Testis (tissue), 3 donors: ENCODE results near the gene FUZ. TPM values are rescaled to one million over a fixed set of nuclear protein-coding genes. Genes with fewer than 3 reads are reported as not detected.

Experiments
- DNase-seq: peaks from one replicate; pipeline ENCODE4 v3.0.0-alpha.2; 2019
- H3K27ac ChIP-seq, 2 donors: fragments of 200-600 bp; sonication (generic); one replicate each; pipeline ENCODE4 v1.5.1; 2019
- H3K27me3 ChIP-seq: fragments of 200-600 bp; sonication (generic); one replicate; pipeline ENCODE4 v1.5.1; 2019
- H3K36me3 ChIP-seq: fragments of 200-600 bp; sonication (generic); one replicate; pipeline ENCODE4 v1.5.1; 2017; ENCODE audit warnings: low read depth; ENCODE audit errors: missing control alignments
- H3K4me1 ChIP-seq: fragments of 200-600 bp; sonication (generic); one replicate; pipeline ENCODE4 v1.5.1; 2019
- H3K4me3 ChIP-seq, 2 donors: fragments of 200-600 bp; sonication (generic); one replicate each; pipeline ENCODE4 v1.5.1; 2017 to 2019
- H3K9me3 ChIP-seq: fragments of 200-600 bp; sonication (generic); one replicate; pipeline ENCODE4 v1.5.1; 2017
- CTCF ChIP-seq, 3 experiments: fragments of 450-650 bp in 2 of 3; fragments of 200-600 bp in 1 of 3; sonication (generic) in 1 of 3; IDR thresholded peaks; one replicate each; pipeline ENCODE4 v1.5.1; 2016 to 2019; ENCODE audit warnings: antibody characterized with exemption in 3 of 3, mild to moderate bottlenecking in 2 of 3, moderate library complexity in 1 of 3
- POLR2A ChIP-seq: fragments of 450-650 bp; IDR thresholded peaks from one replicate; pipeline ENCODE4 v1.6.1; 2017; ENCODE audit warnings: antibody characterized with exemption, mild to moderate bottlenecking, moderate library complexity
- WGBS, 2 donors: methylation state at CpG; one replicate each; pipeline ENCODE4 v1.1.5; 2018; 5-methylcytosine and 5-hydroxymethylcytosine counted together
- intact Hi-C: fragments of 100-400 bp; cut with DNase I; formaldehyde crosslinking; loops from one replicate; pipeline ENCODE4 v1.15.1; 2023; ENCODE audit warnings: low total_unique reads
- polyA plus RNA-seq: library from polyadenylated mRNA; stranded (reverse); fragments of 350-450 nt; fragmentation: Illumina TruSeq; extraction: RNeasy Lipid Tissue Mini Kit (QIAGEN cat#74804); gene quantifications from one replicate; pipeline ENCODE4 v1.2.3, GENCODE V29; 2014; ENCODE audit warnings: low read depth, low replicate concordance; ENCODE audit not compliant: insufficient read depth
- total RNA-seq, 2 donors: library from RNA; depleted of rRNA; stranded (reverse); fragments of >200 nt; gene quantifications; one replicate each; pipeline ENCODE4 v1.2.3, GENCODE V29; 2016

The FUZ gene
- total and polyA plus RNA-seq, 3 donors from 2014 or later = 56.0 to 101 (median 98.0) TPM

GRCh38 chr19:49793561-49793840 is 19.6 kb downstream of the FUZ start:
- Histone ChIP-seq H3K36me3 (no peaks in the 10 kb centered on the region), H3K9me3 (no peaks in the 10 kb centered on the region), H3K4me3 (no peak overlapping the region), H3K27me3 (no peaks in the 10 kb centered on the region), H3K27ac (no peak overlapping the region), H3K4me1 (peaks cover 31% of the 10 kb centered on the region)
- intact Hi-C loops = no loop called here
- 91 to 92% methylated on average over 6 of the region's 6 CpGs for whole genome bisulfite sequencing, 2 donors
- no peak for TF ChIP-seq CTCF (IDR thresholded peaks at IDR 0.05)
- no peak for DNase-seq

- H3K27ac ChIP-seq = peak overlapping the region; percentile 76 to 83
- H3K4me3 ChIP-seq = no peak overlapping the region
- TF ChIP-seq POLR2A (no peak), CTCF (IDR thresholded peaks at IDR 0.05) (no peak)
- peaks cover 36% of the 10 kb centered on the region for H3K4me1 ChIP-seq
- H3K9me3 ChIP-seq = no peaks in the 10 kb centered on the region
- H3K27me3 ChIP-seq = no peaks in the 10 kb centered on the region
- H3K36me3 ChIP-seq = no peaks in the 10 kb centered on the region
- intact Hi-C loops = no loop called here
- no peak for DNase-seq
- 85 to 100% methylated on average over 8 to 22 of the region's 22 CpGs for WGBS, 2 donors
Measured at GRCh38 chr19:49792829-49793560, 20.1 kb downstream of the FUZ start.

- Histone ChIP-seq H3K36me3 (no peaks in the 10 kb centered on the region), H3K4me1 (peaks cover 42% of the 10 kb centered on the region), H3K9me3 (no peaks in the 10 kb centered on the region), H3K27ac (peak overlapping the region; percentile 76 to 83), H3K27me3 (no peaks in the 10 kb centered on the region), H3K4me3 (no peak overlapping the region)
- no peak for DNase-seq
- TF ChIP-seq CTCF (IDR thresholded peaks at IDR 0.05) (no peak), POLR2A (no peak)
- WGBS, 2 donors = 76 to 86% methylated on average over 13 to 24 of the region's 26 CpGs
- intact Hi-C loops = no loop called here
Measured at GRCh38 chr19:49791776-49792445, 21.2 kb downstream of the FUZ start.

GRCh38 chr19:49790866-49791265 is 22.2 kb downstream of the FUZ start:
- Histone ChIP-seq H3K36me3 (no peaks in the 10 kb centered on the region), H3K4me3 (no peak overlapping the region), H3K4me1 (peaks cover 50% of the 10 kb centered on the region), H3K27me3 (no peaks in the 10 kb centered on the region), H3K27ac (peak overlapping the region; percentile 76 to 91), H3K9me3 (no peaks in the 10 kb centered on the region)
- intact Hi-C loops = no loop called here
- DNase-seq = peak; percentile 94
- WGBS, 2 donors = 19 to 35% methylated on average over 9 of the region's 9 CpGs
- no peak for TF ChIP-seq CTCF (IDR thresholded peaks at IDR 0.05)

- TF ChIP-seq CTCF (IDR thresholded peaks at IDR 0.05) (no peak), POLR2A (no peak)
- 78 to 88% methylated on average over 3 to 10 of the region's 10 CpGs for WGBS, 2 donors
- H3K9me3 ChIP-seq = no peaks in the 10 kb centered on the region
- intact Hi-C loops = no loop called here
- H3K36me3 ChIP-seq = no peaks in the 10 kb centered on the region
- peak overlapping the region; percentile 24 to 76 for H3K27ac ChIP-seq
- H3K27me3 ChIP-seq = no peaks in the 10 kb centered on the region
- no peak overlapping the region for H3K4me3 ChIP-seq
- peaks cover 50% of the 10 kb centered on the region for H3K4me1 ChIP-seq
- DNase-seq = no peak
Measured at GRCh38 chr19:49788857-49789256, 24.2 kb downstream of the FUZ start.
